GM18502 (cell line): ENCODE measurements around the gene P3H2.
"Not testable (repeated sequence)": the region's sequence is repeated elsewhere in the genome, so short reads cannot be mapped to it uniquely, and the experiment has no call there.

ENCODE experiments used
- ATAC-seq: cut with Tn5 transposase; IDR thresholded peaks from one replicate; pipeline ENCODE4 v1.9.1; 2021; ENCODE audit warnings: mild to moderate bottlenecking; ENCODE audit not compliant: unreplicated experiment, poor library complexity

Gene P3H2

GRCh38 chr3:190120269-190121060 is at the start of gene P3H2:
P3H2 (minus strand) TSS chr3:190120897; CDS start chr3:190120731, 166 bp downstream.
- peak; percentile 68 for ATAC-seq

DNA sequence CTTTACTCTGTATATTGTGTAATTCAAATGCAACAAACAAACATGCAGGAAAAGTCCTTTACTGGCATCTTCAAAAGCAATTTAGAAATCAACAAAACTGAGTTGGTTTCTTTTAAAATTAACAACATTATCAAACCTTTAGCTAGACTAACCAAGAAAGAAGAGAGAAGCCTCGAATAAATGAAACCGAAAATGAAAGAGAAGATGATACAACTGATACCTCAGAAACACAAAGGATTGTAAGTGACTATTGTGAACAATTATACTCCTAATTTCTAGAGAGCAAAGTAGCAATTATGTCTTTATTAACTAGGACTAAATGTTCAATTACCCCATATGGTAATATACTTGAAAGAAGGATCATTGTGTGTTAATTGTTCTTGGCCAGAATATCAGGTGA is 49.2 kb upstream of the P3H2 start:
- peak; percentile 80 for ATAC-seq

- ATAC-seq, result peak; percentile 35
Observed at GRCh38 chr3:190169243-190169642, 48.5 kb upstream of the P3H2 start.

GRCh38 chr3:190167936-190168680 is 47.4 kb upstream of the P3H2 start:
- ATAC-seq, result no peak

DNA sequence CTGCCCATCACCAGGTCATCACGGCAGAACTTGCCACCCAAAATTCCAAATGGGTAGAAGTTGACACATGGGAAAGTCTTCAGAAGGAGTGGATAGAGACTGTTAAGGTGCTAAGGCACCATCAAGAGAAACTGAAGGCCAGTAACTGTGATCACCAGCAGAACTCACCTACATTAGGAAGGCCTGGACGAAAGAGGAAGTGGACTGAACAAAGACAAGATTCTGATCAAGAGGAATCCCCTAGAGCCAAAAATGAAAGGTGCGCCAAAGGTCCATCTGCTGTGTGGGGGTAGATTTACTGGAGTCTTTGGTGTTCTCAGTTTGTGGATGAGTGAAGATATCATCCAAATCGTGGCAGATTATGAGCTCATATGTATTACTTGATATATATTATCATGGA is 46.3 kb upstream of the P3H2 start:
- no peak for ATAC-seq

- ATAC-seq, result no peak
Observed at GRCh38 chr3:190165253-190165652, 44.6 kb upstream of the P3H2 start.

DNA sequence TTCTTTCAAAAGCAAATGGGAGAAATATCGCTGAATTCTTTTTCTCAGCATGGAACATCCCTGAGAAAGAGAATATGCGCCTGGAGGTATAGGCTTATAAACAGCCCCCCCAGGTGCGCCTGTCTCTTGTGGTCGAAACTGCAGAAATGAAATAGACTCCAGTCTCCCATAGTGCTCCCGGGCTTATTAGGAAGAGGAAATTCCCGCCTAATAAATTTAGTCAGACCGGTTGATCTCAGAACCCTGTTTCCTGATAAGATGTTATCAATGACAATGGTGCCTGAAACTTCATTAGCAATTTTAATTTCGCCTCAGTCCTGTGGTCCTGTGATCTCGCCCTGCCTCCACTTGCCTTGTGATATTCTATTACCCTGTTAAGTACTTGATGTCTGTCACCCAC is 41.3 kb upstream of the P3H2 start:
- not testable (repeated sequence) for ATAC-seq

DNA sequence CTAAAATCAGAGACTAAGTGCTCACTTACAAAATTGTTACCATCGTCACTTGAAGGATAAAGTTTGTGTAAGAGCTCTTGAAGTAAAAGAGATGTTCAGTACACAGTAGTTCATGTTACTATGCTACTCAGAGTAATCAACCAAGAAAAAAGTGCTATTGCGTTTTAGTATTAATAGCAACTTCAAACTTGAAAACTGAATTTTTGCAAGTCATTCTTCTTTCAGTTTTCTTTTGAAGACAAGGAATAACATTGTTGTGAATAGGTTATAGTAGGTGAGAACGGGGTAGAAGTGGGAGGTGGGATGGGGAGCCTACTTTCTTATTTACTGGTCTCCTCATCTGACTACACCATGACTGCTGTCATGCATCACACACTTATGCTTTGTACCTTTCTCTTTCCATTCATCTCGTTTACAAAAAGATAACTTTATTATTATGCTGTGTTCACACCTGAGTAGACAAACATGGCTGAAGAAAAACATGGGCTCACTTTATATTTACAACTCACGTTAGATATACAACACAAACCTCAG is 39.3 kb upstream of the P3H2 start:
- no peak for ATAC-seq

DNA sequence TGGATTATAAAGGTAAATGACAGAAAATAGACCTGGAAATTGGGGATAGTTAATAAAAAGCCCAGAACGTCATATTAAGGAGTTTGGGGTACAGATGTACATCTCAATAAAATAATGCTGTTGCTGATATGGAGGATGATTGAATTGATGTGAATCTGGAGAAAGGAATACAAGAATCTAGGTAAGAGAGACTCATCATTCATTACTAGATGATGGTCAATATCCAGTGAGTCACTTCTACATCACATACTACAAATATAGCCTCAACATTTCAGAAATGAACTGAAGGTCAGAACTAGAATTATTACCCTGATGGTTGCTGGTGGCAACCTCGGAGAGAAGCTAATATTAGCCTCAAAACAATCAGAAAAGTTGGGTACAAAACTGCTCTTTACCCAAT is 37.6 kb upstream of the P3H2 start:
- no peak for ATAC-seq

- no peak for ATAC-seq
Observed at GRCh38 chr3:190155752-190156151, 35.1 kb upstream of the P3H2 start.

GRCh38 chr3:190150681-190151080 is 30.0 kb upstream of the P3H2 start:
- ATAC-seq, result no peak

DNA sequence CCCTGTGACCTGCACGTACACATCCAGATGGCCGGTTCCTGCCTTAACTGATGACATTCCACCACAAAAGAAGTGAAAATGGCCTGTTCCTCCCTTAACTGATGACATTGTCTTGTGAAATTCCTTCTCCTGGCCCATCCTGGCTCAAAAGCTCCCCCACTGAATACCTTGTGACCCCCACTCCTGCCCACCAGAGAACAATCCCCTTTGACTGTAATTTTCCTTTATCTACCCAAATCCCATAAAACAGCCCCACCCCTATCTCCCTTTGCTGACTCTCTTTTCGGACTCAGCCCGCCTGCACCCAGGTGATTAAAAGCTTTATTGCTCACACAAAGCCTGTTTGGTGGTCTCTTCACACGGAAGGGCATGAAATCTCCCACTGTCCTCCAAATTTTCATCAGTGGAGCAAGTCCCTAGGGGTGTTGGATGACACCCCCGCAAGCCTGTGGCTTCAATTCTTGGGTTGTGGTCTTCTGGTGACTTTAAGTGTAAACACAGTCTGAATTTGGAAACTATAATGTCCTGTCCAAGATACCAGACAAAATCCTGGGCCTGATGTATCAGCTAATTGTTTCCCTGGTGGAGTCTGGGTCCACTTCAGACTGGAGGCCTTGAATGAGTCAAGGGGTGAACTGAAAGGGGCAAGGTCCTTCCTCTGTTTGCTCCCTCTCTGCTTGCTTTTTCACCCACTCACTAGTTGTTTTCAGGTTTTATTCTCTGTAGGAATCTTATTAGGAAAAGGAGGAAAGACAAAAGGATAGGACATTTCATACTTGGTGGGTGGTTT is 29.3 kb upstream of the P3H2 start:
- ATAC-seq, result not testable (repeated sequence)

- not testable (repeated sequence) for ATAC-seq
Observed at GRCh38 chr3:190144793-190145192, 24.1 kb upstream of the P3H2 start.

DNA sequence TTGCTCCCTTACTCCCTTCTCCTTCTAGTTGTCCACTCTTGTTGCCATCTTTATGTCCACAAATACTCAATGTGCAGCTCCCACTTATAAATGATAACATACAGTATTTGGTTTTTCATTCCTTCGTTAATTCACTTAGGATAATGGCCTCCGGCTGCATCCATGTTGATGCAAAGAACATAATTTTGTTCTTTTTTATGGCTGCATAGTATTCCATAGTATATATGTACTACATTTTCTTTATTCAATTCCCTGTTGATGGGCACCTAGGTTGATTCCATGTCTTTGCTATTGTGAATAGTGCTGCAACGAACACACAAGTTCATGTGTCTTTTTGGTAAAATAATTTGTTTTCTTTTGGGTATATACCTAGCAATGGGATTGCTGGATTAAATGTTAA is 21.3 kb upstream of the P3H2 start:
- ATAC-seq, result no peak

DNA sequence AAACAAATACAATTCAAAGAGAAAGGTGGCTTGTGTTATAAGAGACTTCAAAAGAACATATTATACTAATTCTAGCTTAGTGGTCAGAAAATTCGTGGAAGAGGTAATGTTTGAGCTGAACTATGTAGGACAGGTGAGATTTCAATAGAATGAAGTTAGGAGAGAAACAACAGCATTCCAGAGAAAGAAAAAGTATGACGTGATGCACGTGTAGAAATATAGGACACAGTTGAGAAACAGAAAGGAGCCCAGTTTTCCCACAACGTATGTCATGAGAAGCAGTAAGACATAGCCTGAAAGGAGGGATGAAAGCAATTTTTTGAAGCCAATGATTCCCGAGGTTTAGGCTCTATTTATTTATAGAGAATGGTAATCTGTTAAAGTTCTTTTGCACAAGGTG is 18.7 kb upstream of the P3H2 start:
- no peak for ATAC-seq

DNA sequence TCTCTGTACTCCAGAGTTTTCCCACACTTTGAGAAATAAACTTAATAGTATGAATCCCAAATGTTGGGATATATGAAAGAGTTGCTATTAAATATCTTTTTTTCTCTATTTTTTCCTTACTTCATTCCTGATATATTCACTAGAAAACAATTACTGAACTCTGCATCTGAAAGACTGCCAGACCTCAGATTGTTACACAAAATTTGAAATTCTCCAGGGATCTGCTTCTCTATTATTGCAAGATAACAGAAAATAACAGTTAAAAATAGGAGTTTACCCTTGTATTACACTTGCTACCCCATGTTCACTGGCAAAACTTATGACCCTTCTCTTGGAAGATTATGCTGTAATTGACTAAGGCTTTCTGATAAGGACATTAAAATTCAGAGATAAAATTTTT is 11.7 kb upstream of the P3H2 start:
- no peak for ATAC-seq

GRCh38 chr3:190131329-190131728 is 10.6 kb upstream of the P3H2 start:
- no peak for ATAC-seq

DNA sequence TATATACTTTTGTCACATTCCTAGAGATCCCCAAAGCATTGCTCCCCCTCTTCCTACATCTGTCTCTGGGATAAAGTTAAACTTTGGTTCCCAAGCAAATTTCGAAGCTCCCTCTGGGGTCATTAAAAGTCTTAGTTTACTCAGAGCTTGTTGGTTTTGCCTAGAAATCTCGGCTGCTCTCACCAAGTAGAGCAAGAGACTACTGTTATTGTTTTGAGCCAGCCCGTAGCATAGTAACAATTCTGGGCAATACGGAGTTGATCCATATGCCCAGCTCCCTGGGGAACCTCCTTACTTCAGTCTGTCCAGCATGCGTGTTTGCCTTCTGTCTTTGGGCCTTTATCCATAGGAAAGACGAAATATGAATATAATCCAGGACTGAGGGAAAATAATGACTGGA is 10.0 kb upstream of the P3H2 start:
- ATAC-seq, result no peak

DNA sequence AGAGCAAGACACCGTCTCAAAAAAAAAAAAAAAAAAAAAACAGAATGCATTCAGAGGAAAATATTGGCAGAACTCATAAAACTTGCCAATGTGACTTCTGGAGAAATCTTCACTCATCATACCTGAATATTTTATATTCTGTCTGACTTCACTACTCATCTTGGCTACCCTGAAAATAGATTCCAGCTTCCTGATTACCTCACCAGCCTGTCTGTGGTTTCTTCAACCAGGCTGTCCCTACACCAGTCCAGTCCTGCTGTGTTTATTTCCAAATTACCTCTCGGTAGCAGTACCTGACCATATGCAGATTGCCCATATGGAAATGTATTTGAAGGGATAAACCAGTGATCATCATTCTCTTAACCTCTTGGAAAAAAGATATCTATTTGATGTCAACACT is 9.3 kb upstream of the P3H2 start:
- ATAC-seq, result no peak

GRCh38 chr3:190127797-190128196 is 7.1 kb upstream of the P3H2 start:
- no peak for ATAC-seq

GRCh38 chr3:190127195-190127594 is 6.5 kb upstream of the P3H2 start:
- ATAC-seq, result no peak
